ENCODE results near the gene DENND1B.

DENND1B gene

DNA sequence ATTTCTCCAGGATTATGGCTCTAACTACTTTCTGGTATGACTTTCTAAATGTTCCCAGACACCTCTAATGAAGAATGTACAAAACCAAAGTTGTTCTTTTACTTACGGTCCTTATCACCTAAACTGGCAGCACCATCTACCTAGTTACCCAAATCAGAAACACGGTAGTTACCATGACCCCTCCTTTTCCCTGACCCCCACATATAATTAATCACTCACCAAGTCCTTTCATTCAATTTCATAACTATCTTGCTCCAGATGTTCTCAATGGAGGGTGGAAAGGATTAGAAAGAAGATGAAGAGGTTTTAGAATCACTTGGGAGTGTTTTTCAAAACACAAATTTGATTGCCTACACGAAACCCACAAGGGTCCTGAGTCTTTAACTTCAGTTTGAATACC lies 98.0 kb downstream of the DENND1B start:
- H3K9ac ChIP-seq (ENCODE audit: low read depth, low read length), result no peak overlapping the region
- no peaks in the 10 kb centered on the region for H3K4me1 ChIP-seq (ENCODE audit: insufficient read depth, low read length)
- no peaks in the 10 kb centered on the region for H3K36me3 ChIP-seq (ENCODE audit: insufficient read depth, low read length)
- H3K9me3 ChIP-seq (ENCODE audit: control insufficient read depth, insufficient read depth, low read length), result no peaks in the 10 kb centered on the region

DNA sequence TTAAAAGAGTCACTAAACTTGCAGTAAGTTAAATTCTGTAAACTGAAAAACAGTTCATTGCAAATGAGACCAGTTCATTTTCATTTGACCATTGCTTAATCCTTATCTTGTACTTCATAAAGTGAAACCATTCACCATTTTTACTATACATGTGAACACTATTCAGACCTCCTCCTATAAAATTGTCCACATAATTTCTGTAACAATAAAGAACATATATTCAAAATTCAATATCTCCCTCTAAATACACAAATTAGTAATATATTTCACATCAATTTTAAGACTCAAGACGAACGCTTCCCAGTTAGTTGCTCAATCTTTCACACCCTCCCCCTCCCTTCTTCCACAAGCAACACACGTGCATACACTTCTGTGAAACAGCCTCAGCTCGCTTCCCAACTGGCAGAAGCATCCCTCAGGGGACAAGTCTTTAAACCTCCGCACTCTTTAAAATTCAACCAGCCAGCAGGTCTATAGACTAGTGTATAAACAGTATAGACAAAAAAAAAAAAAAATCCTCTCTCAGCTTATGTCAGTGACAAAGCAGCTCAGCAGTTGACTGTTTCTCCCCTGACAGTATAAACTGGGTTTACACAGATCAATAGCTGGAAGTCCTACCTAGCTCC lies 99.6 kb downstream of the DENND1B start:
- no peaks in the 10 kb centered on the region for H3K9me3 ChIP-seq (ENCODE audit: control insufficient read depth, insufficient read depth, low read length)
- no peak overlapping the region for H3K9ac ChIP-seq (ENCODE audit: low read depth, low read length)
- no peaks in the 10 kb centered on the region for H3K36me3 ChIP-seq (ENCODE audit: insufficient read depth, low read length)
- no peaks in the 10 kb centered on the region for H3K4me1 ChIP-seq (ENCODE audit: insufficient read depth, low read length)

DNA sequence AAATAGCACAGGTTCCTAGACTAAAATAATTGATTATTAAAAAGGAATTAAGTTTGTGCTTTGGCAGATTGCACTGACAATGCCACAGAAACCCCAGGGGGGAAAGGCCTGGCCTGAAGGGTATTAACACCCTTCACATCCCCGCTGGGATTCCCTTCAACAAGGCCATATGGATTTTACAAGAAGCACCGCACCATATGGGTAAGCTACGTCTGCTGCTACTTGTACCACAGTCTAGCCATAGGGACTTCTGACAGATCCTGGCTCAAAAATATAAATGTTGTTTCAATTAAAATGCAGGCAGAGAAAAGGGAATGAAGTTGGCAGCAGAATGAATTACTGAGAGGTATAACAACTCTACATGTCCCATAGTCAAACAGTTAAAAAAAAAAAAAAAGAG lies 101.0 kb downstream of the DENND1B start:
- Histone ChIP-seq H3K9ac (ENCODE audit: low read depth, low read length) (no peak overlapping the region), H3K4me1 (ENCODE audit: insufficient read depth, low read length) (no peaks in the 10 kb centered on the region), H3K9me3 (ENCODE audit: control insufficient read depth, insufficient read depth, low read length) (no peaks in the 10 kb centered on the region), H3K36me3 (ENCODE audit: insufficient read depth, low read length) (no peaks in the 10 kb centered on the region)

DNA sequence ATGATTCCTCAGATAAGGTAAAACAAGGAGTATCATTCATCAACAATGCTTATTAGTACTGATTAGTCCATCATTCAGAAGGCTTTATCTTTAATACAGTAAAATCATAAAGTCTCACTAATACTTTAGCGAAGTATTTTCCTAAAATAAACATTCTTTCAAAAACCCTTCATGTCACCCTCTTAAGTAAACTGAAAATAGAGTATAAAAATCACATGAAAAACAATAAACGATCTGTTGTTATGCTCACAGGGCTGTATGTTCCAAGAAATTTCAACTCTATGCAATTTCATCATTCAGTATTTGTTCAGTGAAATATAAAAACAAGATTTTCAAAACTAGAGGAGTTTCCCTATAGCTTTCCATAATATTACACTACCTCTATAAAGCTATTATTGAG lies 102.0 kb downstream of the DENND1B start:
- Histone ChIP-seq H3K36me3 (ENCODE audit: insufficient read depth, low read length) (no peaks in the 10 kb centered on the region), H3K4me1 (ENCODE audit: insufficient read depth, low read length) (no peaks in the 10 kb centered on the region), H3K9ac (ENCODE audit: low read depth, low read length) (no peak overlapping the region), H3K9me3 (ENCODE audit: control insufficient read depth, insufficient read depth, low read length) (no peaks in the 10 kb centered on the region)

DNA sequence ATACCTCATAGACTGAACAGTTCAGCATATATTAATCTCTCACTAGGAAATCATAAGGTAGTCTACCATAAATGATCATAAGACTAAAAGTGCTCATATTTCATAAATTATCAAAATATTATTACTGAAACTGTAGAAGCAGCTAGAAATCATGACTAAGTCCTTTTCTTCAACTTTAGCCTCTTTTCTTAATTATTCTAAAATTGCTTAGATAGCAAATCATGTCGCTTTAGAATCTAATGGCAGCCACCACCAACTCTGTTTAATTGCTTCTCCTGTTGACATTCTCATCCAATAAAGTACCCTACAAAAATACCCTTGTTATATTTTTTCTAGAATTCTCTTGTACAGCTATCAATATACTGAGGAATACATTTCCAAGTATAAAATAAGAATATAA lies 102.9 kb downstream of the DENND1B start:
- no peaks in the 10 kb centered on the region for H3K36me3 ChIP-seq (ENCODE audit: insufficient read depth, low read length)
- no peaks in the 10 kb centered on the region for H3K4me1 ChIP-seq (ENCODE audit: insufficient read depth, low read length)
- H3K9me3 ChIP-seq (ENCODE audit: control insufficient read depth, insufficient read depth, low read length), result no peaks in the 10 kb centered on the region
- H3K9ac ChIP-seq (ENCODE audit: low read depth, low read length), result no peak overlapping the region

DNA sequence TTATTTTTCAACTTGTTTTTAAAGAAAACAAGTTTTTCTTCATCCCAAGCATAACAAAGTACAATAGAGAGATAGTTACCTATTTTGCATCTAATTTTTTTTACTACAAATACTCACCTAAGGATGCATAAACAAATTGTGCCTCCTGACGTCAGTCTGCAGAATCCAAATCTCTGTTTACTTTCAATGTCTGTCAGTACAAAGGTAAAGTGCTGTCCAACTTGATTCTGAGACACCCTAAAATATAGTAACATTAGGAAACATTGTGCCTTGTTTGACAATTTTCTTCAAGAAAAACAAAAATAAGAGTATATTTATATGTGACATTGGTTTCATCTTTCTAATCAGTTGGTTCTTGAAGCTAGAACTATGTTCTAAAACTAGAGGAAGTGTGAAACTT lies 103.4 kb downstream of the DENND1B start:
- Histone ChIP-seq H3K4me1 (ENCODE audit: insufficient read depth, low read length) (no peaks in the 10 kb centered on the region), H3K36me3 (ENCODE audit: insufficient read depth, low read length) (no peaks in the 10 kb centered on the region), H3K9ac (ENCODE audit: low read depth, low read length) (no peak overlapping the region), H3K9me3 (ENCODE audit: control insufficient read depth, insufficient read depth, low read length) (no peaks in the 10 kb centered on the region)

DNA sequence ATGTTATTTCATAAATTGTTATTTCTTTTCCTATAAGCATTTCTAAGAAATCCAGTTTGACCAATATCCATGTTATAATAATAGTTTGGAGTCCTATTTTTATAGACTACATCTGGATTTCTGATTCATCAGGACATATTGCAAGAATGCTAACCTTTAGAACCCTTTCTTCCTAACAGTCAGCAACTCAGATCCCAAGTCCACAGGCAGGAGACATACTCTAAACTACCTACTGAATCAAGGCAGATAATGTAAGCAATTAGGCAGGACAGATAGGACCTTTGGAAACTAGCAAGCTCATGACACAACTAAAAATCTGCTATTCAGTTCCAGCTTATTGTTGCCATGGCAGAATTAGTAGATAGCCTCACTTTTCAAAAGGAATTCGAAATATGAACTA lies 104.1 kb downstream of the DENND1B start:
- H3K4me1 ChIP-seq (ENCODE audit: insufficient read depth, low read length), result no peaks in the 10 kb centered on the region
- H3K9me3 ChIP-seq (ENCODE audit: control insufficient read depth, insufficient read depth, low read length), result no peaks in the 10 kb centered on the region
- H3K36me3 ChIP-seq (ENCODE audit: insufficient read depth, low read length), result no peaks in the 10 kb centered on the region
- H3K9ac ChIP-seq (ENCODE audit: low read depth, low read length), result no peak overlapping the region

DNA sequence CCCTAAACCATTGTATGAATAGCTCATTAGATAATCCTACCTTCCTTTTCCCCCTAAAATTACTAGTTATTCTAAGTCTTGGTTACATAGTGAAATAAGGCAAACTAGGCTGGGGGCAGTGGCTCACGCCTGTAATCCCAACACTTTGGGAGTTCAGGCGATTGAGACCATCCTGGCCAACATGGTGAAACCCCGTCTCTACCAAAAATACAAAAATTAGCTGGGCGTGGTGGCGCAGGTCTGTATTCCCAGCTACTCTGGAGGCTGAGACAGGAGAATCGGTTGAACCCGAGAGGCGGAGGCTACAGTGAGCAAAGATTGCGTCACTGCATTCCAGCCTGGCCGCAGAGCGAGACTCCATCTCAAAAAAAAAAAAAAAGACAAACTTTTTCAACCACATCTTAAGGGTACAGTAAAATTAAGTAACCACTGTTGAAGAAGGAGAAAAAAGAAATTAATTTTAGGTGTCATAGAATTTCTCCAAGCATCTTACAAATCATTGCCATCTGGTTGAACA lies 108.5 kb downstream of the DENND1B start:
- no peaks in the 10 kb centered on the region for H3K4me1 ChIP-seq (ENCODE audit: insufficient read depth, low read length)
- H3K9me3 ChIP-seq (ENCODE audit: control insufficient read depth, insufficient read depth, low read length), result no peaks in the 10 kb centered on the region
- no peak overlapping the region for H3K9ac ChIP-seq (ENCODE audit: low read depth, low read length)
- H3K36me3 ChIP-seq (ENCODE audit: insufficient read depth, low read length), result no peaks in the 10 kb centered on the region

DNA sequence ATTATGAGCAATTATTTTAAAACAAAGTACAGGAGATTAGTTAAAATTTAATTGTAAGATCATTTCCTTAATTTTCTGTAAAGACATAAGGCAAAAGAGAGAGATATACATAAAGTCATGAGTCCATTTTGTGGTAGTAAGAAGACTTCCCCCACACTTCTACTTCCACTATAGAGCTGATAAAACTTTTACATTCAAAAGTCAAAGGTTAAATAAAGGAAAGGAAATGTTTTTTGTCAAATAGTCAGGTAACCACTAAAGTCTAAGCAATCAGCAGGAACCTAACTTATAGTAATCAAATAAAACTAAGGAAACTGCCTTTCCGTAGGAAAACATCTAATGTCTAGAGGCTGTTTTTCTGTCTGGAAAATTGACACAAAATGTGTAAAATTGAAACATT lies 110.9 kb downstream of the DENND1B start:
- Histone ChIP-seq H3K9ac (ENCODE audit: low read depth, low read length) (no peak overlapping the region), H3K4me1 (ENCODE audit: insufficient read depth, low read length) (no peaks in the 10 kb centered on the region), H3K9me3 (ENCODE audit: control insufficient read depth, insufficient read depth, low read length) (no peaks in the 10 kb centered on the region), H3K36me3 (ENCODE audit: insufficient read depth, low read length) (no peaks in the 10 kb centered on the region)

DNA sequence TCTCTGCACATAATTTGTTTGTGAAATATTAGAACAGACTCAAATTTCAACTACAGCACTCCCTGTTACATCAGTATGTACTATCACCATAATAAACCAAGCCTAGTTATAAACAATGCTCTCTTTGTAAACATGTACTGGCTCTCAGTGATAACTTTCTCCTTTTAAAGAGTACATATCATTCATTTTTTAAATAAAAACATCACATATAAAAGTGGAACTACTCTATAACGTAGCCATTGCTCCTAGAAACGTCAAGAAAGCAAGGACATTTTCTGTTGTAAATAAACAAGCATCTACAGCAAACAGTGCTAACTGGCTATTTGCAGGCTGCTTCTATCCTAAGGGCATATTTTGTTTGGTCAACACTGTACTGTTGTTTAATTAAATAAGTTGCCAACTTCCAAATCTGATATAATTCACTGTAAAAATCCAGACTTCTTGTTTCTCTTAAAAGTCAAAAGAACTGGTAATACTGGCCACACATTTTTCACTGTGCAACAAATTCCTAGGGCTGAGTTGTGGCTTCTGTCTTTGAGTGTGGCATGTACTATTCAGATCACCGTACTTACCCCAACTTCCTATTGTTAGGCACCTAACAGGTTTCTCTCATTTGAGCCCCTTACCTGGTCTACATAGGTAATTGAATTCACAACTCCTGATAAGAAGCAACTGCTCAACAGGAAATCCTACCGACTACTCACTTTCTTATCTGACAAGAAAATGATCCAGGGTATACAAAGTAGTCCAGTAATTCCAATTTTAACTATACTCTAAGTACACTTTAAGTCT lies 111.9 kb downstream of the DENND1B start:
- Histone ChIP-seq H3K36me3 (ENCODE audit: insufficient read depth, low read length) (no peaks in the 10 kb centered on the region), H3K9me3 (ENCODE audit: control insufficient read depth, insufficient read depth, low read length) (no peaks in the 10 kb centered on the region), H3K4me1 (ENCODE audit: insufficient read depth, low read length) (no peaks in the 10 kb centered on the region), H3K9ac (ENCODE audit: low read depth, low read length) (no peak overlapping the region)

DNA sequence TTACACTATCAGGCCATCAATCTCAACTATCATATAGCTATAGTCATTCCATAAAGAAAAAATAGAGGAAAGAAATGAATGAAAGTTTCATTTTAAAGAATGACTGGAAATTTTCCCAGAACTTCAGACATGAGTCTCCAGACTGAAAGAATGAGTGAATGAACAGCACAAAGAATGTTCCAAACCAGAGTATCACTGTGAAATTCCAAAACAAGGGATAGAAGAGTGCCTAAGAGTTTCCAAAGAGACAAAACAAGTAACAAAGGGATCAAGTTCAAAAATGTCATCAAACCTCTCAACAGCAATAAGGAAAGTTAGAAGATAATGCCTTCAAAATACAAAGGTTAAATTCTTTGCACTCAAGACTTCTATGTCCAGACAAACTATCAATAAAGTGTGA lies 114.9 kb downstream of the DENND1B start:
- Histone ChIP-seq H3K9ac (ENCODE audit: low read depth, low read length) (no peak overlapping the region), H3K9me3 (ENCODE audit: control insufficient read depth, insufficient read depth, low read length) (no peaks in the 10 kb centered on the region), H3K36me3 (ENCODE audit: insufficient read depth, low read length) (no peaks in the 10 kb centered on the region), H3K4me1 (ENCODE audit: insufficient read depth, low read length) (no peaks in the 10 kb centered on the region)

DNA sequence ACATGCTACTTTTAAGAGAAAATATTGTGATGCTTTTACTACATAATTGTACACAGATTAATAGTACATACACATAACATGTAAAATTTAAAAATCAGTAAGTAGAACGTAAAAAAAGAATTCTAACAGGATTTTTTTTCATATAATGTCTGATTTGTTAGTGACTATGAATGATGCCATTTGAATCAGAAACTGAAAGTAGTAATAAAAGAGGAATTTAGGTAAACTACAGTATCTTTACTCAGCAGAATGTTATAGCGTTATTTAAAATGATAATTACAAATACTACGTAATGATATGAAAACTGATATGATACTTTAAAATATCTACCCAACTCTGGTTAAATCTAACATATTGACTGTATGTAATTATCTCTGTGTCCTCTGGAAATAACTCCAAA lies 116.1 kb downstream of the DENND1B start:
- no peaks in the 10 kb centered on the region for H3K36me3 ChIP-seq (ENCODE audit: insufficient read depth, low read length)
- no peaks in the 10 kb centered on the region for H3K9me3 ChIP-seq (ENCODE audit: control insufficient read depth, insufficient read depth, low read length)
- H3K9ac ChIP-seq (ENCODE audit: low read depth, low read length), result no peak overlapping the region
- no peaks in the 10 kb centered on the region for H3K4me1 ChIP-seq (ENCODE audit: insufficient read depth, low read length)

DNA sequence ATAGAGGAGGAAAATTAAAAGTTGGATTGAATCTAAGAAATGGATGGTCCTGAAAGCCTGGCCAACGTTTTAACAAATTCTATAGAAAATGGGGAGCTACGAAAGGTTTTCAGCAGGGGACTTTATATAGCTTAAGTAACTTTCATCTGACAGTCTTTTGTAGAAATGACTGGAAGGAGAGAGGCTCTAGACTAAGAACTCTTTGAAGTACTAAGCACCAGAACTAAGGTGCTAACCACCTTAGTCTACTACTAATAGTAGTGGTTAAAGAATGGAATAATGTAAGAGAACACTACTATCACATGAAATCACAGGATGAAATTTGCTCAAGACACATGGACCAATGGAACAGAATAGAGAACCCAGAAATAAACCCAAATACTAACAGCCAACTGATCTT lies 126.1 kb downstream of the DENND1B start:
- no peaks in the 10 kb centered on the region for H3K9me3 ChIP-seq (ENCODE audit: control insufficient read depth, insufficient read depth, low read length)
- no peak overlapping the region for H3K9ac ChIP-seq (ENCODE audit: low read depth, low read length)
- H3K4me1 ChIP-seq (ENCODE audit: insufficient read depth, low read length), result no peaks in the 10 kb centered on the region
- no peaks in the 10 kb centered on the region for H3K36me3 ChIP-seq (ENCODE audit: insufficient read depth, low read length)

DNA sequence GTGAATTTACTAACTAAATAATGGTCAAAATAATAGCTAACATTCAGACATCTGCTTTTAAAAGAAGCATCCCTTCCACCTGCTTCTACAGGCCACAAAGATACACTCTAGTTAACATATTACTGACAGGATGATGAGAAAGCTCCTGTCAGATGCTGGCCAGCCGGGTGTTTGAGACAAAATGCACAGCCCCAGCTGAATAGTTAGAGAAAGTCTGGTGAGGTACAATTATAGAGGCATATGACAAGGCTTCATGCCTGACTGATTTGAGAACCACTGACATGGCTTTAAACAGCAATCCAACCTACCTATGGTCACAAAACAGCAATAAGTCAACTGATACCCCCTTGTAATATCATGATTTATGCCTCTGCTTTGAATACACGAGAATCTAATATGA lies 137.0 kb downstream of the DENND1B start:
- H3K4me1 ChIP-seq (ENCODE audit: insufficient read depth, low read length), result no peaks in the 10 kb centered on the region
- no peak overlapping the region for H3K9ac ChIP-seq (ENCODE audit: low read depth, low read length)
- H3K36me3 ChIP-seq (ENCODE audit: insufficient read depth, low read length), result no peaks in the 10 kb centered on the region
- no peaks in the 10 kb centered on the region for H3K9me3 ChIP-seq (ENCODE audit: control insufficient read depth, insufficient read depth, low read length)

DNA sequence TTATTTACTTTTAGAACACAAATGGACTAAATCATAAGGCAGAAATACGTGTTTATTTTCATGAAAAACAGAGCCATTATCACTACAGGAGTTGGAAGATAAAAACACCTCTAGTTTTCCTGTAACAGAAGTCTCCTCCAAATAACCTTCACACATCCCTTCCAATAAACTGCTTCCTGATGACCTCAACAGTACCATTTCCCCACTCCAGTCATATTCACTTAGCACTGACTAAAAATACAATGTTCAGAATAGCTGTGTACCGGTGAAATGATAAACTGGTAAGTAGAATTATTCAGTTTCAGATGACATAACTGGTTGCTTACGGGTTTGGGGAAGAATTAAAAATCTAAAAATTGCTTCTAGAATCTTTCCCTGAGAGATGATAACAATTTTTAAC lies 137.9 kb downstream of the DENND1B start:
- Histone ChIP-seq H3K9me3 (ENCODE audit: control insufficient read depth, insufficient read depth, low read length) (no peaks in the 10 kb centered on the region), H3K9ac (ENCODE audit: low read depth, low read length) (no peak overlapping the region), H3K36me3 (ENCODE audit: insufficient read depth, low read length) (no peaks in the 10 kb centered on the region), H3K4me1 (ENCODE audit: insufficient read depth, low read length) (no peaks in the 10 kb centered on the region)
